H9 (cell line): Measurements from ENCODE around the gene VGLL2. TPM values are rescaled to one million over a fixed set of nuclear protein-coding genes. Genes with fewer than 3 reads are reported as not detected.

Source experiments
- DNase-seq: peaks from one replicate; pipeline ENCODE4 v3.0.0-alpha.2; 2017
- H2AFZ ChIP-seq: one replicate; pipeline ENCODE4 v1.6.1; 2013; ENCODE audit warnings: mild to moderate bottlenecking, low read length, control low read depth, moderate library complexity
- H2AK5ac ChIP-seq: 2 replicates; pipeline ENCODE4 v1.6.1; 2013; ENCODE audit warnings: low read length, control low read depth, mixed read lengths; ENCODE audit not compliant: insufficient read length
- H2BK120ac ChIP-seq: one replicate; pipeline ENCODE4 v1.6.1; 2013; ENCODE audit warnings: low read depth, mild to moderate bottlenecking, low read length, control low read depth, inconsistent platforms; ENCODE audit not compliant: poor library complexity, severe bottlenecking
- H2BK12ac ChIP-seq: 2 replicates; pipeline ENCODE4 v1.6.1; 2013; ENCODE audit warnings: low read length, control low read depth, mixed read lengths, low read depth; ENCODE audit not compliant: insufficient read length
- H2BK15ac ChIP-seq: 2 replicates; pipeline ENCODE4 v1.6.1; 2013; ENCODE audit warnings: low read depth, low read length, control low read depth
- H2BK20ac ChIP-seq: one replicate; pipeline ENCODE4 v1.6.1; 2013; ENCODE audit warnings: low read depth, mild to moderate bottlenecking, low read length, control low read depth, inconsistent platforms; ENCODE audit not compliant: poor library complexity, severe bottlenecking
- H2BK5ac ChIP-seq: 2 replicates; pipeline ENCODE4 v1.6.1; 2013; ENCODE audit warnings: low read length, control low read depth, mixed read lengths; ENCODE audit not compliant: insufficient read length
- H3K14ac ChIP-seq: 2 replicates; pipeline ENCODE4 v1.6.1; 2013; ENCODE audit warnings: low read length, control low read depth; ENCODE audit not compliant: insufficient read depth
- H3K18ac ChIP-seq: 2 replicates; pipeline ENCODE4 v1.6.1; 2013; ENCODE audit warnings: low read depth, mild to moderate bottlenecking, mixed read lengths, low read length, control low read depth; ENCODE audit not compliant: insufficient read length
- H3K23ac ChIP-seq: 2 replicates; pipeline ENCODE4 v1.6.1; 2013; ENCODE audit warnings: low read length, control low read depth, mixed read lengths, low read depth; ENCODE audit not compliant: insufficient read length
- H3K23me2 ChIP-seq: 2 replicates; pipeline ENCODE4 v1.6.1; 2013; ENCODE audit warnings: low read depth, mild to moderate bottlenecking, mixed read lengths, low read length, control low read depth; ENCODE audit not compliant: insufficient read length, poor library complexity, severe bottlenecking
- H3K27ac ChIP-seq: 2 replicates; pipeline ENCODE4 v1.5.1; 2013; ENCODE audit warnings: low read length, control low read depth, mixed read lengths, low read depth; ENCODE audit not compliant: insufficient read length
- H3K27me3 ChIP-seq: 2 replicates; pipeline ENCODE4 v1.6.1; 2013; ENCODE audit warnings: low read length, control low read depth, inconsistent platforms; ENCODE audit not compliant: insufficient read depth
- H3K4ac ChIP-seq: 2 replicates; pipeline ENCODE4 v1.6.1; 2013; ENCODE audit warnings: low read depth, mild to moderate bottlenecking, control low read depth, inconsistent platforms, low read length, moderate library complexity
- H3K4me1 ChIP-seq: 2 replicates; pipeline ENCODE4 v1.6.1; 2013; ENCODE audit warnings: low read length, control low read depth, inconsistent platforms; ENCODE audit not compliant: insufficient read depth
- H3K4me2 ChIP-seq: 2 replicates; pipeline ENCODE4 v1.6.1; 2013; ENCODE audit warnings: low read length, control low read depth, mixed read lengths; ENCODE audit not compliant: insufficient read length, insufficient read depth
- H3K56ac ChIP-seq: 2 replicates; pipeline ENCODE4 v1.6.1; 2013; ENCODE audit warnings: low read depth, mild to moderate bottlenecking, mixed read lengths, low read length, control low read depth; ENCODE audit not compliant: insufficient read length
- H3K79me1 ChIP-seq: 2 replicates; pipeline ENCODE4 v1.6.1; 2013; ENCODE audit warnings: low read depth, mild to moderate bottlenecking, moderate library complexity, low read length, control low read depth, inconsistent platforms; ENCODE audit not compliant: insufficient read depth, poor library complexity, severe bottlenecking
- H3K79me2 ChIP-seq: 2 replicates; pipeline ENCODE4 v1.6.1; 2013; ENCODE audit warnings: low read length, control low read depth, inconsistent platforms; ENCODE audit not compliant: insufficient read depth
- H3K9ac ChIP-seq: 2 replicates; pipeline ENCODE4 v1.6.1; 2013; ENCODE audit warnings: low read length, control low read depth, mixed read lengths; ENCODE audit not compliant: insufficient read length; ENCODE audit errors: extremely low read depth
- H3K9me3 ChIP-seq: one replicate; pipeline ENCODE4 v1.6.1; 2013; ENCODE audit warnings: low read depth, low read length, inconsistent platforms; ENCODE audit not compliant: control insufficient read depth
- H3T11ph ChIP-seq: one replicate; pipeline ENCODE4 v1.6.1; 2013; ENCODE audit warnings: mild to moderate bottlenecking, low read length, control low read depth, inconsistent platforms
- H4K20me1 ChIP-seq: one replicate; pipeline ENCODE4 v1.6.1; 2013; ENCODE audit not compliant: control insufficient read depth, insufficient read length, insufficient read depth
- H4K5ac ChIP-seq: 2 replicates; pipeline ENCODE4 v1.6.1; 2013; ENCODE audit warnings: low read depth, mild to moderate bottlenecking, mixed read lengths, low read length, control low read depth; ENCODE audit not compliant: insufficient read length
- H4K8ac ChIP-seq: replicated peaks from 2 replicates; pipeline ENCODE4 v1.6.1; 2013; ENCODE audit warnings: low read length, control low read depth, mixed read lengths, low read depth; ENCODE audit not compliant: insufficient read length
- H4K91ac ChIP-seq: 2 replicates; pipeline ENCODE4 v1.6.1; 2013; ENCODE audit warnings: low read depth, mild to moderate bottlenecking, moderate library complexity, mixed read lengths, low read length, control low read depth; ENCODE audit not compliant: insufficient read length
- H3K27ac Mint-ChIP-seq, 3 experiments: 2 replicates in 2 of 3; 3 replicates in 1 of 3; pipeline ENCODE4 v1.8.0; 2020 to 2021; ENCODE audit warnings: mixed read lengths in 3 of 3, mild to moderate bottlenecking in 1 of 3, moderate library complexity in 1 of 3
- H3K27me3 Mint-ChIP-seq: 2 replicates; pipeline ENCODE4 v1.8.0; 2021; ENCODE audit warnings: low read depth, mild to moderate bottlenecking, moderate library complexity, mixed read lengths
- H3K36me3 Mint-ChIP-seq, 3 experiments: 2 replicates in 2 of 3; 3 replicates in 1 of 3; pipeline ENCODE4 v1.8.0; 2020 to 2021; ENCODE audit warnings: low read depth in 3 of 3, mixed read lengths in 3 of 3; ENCODE audit not compliant: insufficient read depth in 1 of 3
- H3K4me1 Mint-ChIP-seq, 2 experiments: 2 replicates each; pipeline ENCODE4 v1.8.0; 2020; ENCODE audit warnings: mixed read lengths in 2 of 2
- H3K4me3 Mint-ChIP-seq, 2 experiments: 2 replicates in 1 of 2; 3 replicates in 1 of 2; pipeline ENCODE4 v1.8.0; 2020 to 2021; ENCODE audit warnings: mild to moderate bottlenecking in 2 of 2, mixed read lengths in 2 of 2, moderate library complexity in 1 of 2
- H3K9me3 Mint-ChIP-seq, 2 experiments: 2 replicates in 1 of 2; 3 replicates in 1 of 2; pipeline ENCODE4 v1.8.0; 2020; ENCODE audit warnings: mild to moderate bottlenecking in 2 of 2, mixed read lengths in 2 of 2, moderate library complexity in 1 of 2
- CTCF ChIP-seq: fragments of 200-600 bp; sonication (generic); conservative IDR thresholded peaks from 3 replicates; pipeline ENCODE4 v1.8.0; 2021; ENCODE audit warnings: antibody characterized with exemption, mild to moderate bottlenecking
- WGBS: extraction: QIAGEN DNeasy Blood & Tissue Kit; methylation state at CpG from one replicate; pipeline ENCODE4 v1.1.7; 2013; ENCODE audit warnings: missing lambda C conversion rate, low lambda C conversion rate, mixed read lengths; ENCODE audit not compliant: insufficient read length; ENCODE audit errors: extremely low coverage; 5-methylcytosine and 5-hydroxymethylcytosine counted together
- total RNA-seq: library from RNA; stranded (reverse); gene quantifications from 2 replicates; pipeline ENCODE4 v1.2.1, GENCODE V29; 2021

VGLL2 gene
- total RNA-seq, 1 experiment from 2014 or later: not detected

GRCh38 chr6:117226778-117227177 is 38.6 kb upstream of the VGLL2 start:
- Histone ChIP-seq H3K9ac (no peak overlapping the region), H3K9me3 (no peaks in the 10 kb centered on the region), H4K20me1 (no peaks in the 10 kb centered on the region), H2BK20ac (no peak overlapping the region), H3K14ac (no peak overlapping the region), H4K91ac (no peak overlapping the region), H2BK120ac (no peak overlapping the region), H3K79me1 (no peaks in the 10 kb centered on the region), H3K4ac (no peak overlapping the region), H3K27ac (no peak overlapping the region), H2BK15ac (no peak overlapping the region), H3K4me1 (no peaks in the 10 kb centered on the region; the same call in 1 of the 2 replicates), H3K23ac (no peak overlapping the region), H3K79me2 (no peaks in the 10 kb centered on the region), H3K56ac (no peak overlapping the region), H3K23me2 (no peaks in the 10 kb centered on the region), H2AK5ac (no peak overlapping the region), H2BK12ac (no peak overlapping the region), H2AFZ (no peak overlapping the region), H3K4me2 (no peak overlapping the region), H4K5ac (no peak overlapping the region), H3K18ac (no peak overlapping the region), H3K27me3 (no peaks in the 10 kb centered on the region), H4K8ac (no peak overlapping the region), H3T11ph (no peak overlapping the region), H2BK5ac (no peak overlapping the region)
- H3K36me3 Mint-ChIP-seq: no peaks in the 10 kb centered on the region
- no peaks in the 10 kb centered on the region; the same call in 1 of the 2 replicates for H3K27me3 Mint-ChIP-seq
- DNase-seq: no peak
- peaks cover 0 to 5% of the 10 kb centered on the region in 2 experiments; a peak in 2 of 5 replicates for H3K9me3 Mint-ChIP-seq
- no peak for TF ChIP-seq CTCF
- H3K27ac Mint-ChIP-seq: no peak overlapping the region
- H3K4me3 Mint-ChIP-seq: no peak overlapping the region; a peak in 1 of 5 replicates
- no CpG with 5 or more reads among the region's 1 CpG for WGBS
- peaks cover 2 to 4% of the 10 kb centered on the region in 2 experiments; a peak in 3 of 4 replicates for H3K4me1 Mint-ChIP-seq
